Osteoblast (primary cell): Measurements from ENCODE around the gene CMTM3. TPM values are rescaled to one million over a fixed set of nuclear protein-coding genes. Genes with fewer than 3 reads are reported as not detected.
"Not testable (repeated sequence)": the region's sequence is repeated elsewhere in the genome, so short reads cannot be mapped to it uniquely, and the experiment has no call there.

Experiments used
- DNase-seq: peaks from one replicate; pipeline ENCODE4 v3.0.0; 2011; ENCODE audit warnings: low spot score, mixed read lengths; ENCODE audit not compliant: insufficient read length; ENCODE audit errors: missing footprints
- H2AFZ ChIP-seq: 2 replicates; pipeline ENCODE4 v1.6.0; 2011; ENCODE audit warnings: mild to moderate bottlenecking, low read length
- H3K27ac ChIP-seq: 2 replicates; pipeline ENCODE4 v1.5.1; 2011; ENCODE audit warnings: mild to moderate bottlenecking, low read depth, low read length, moderate library complexity
- H3K27me3 ChIP-seq: 2 replicates; pipeline ENCODE4 v1.6.0; 2012; ENCODE audit warnings: mild to moderate bottlenecking, control low read depth, inconsistent platforms, low read length, moderate library complexity; ENCODE audit not compliant: insufficient read depth
- H3K36me3 ChIP-seq: 2 replicates; pipeline ENCODE4 v1.5.1; 2011; ENCODE audit warnings: mild to moderate bottlenecking, low read length, control low read depth, moderate library complexity; ENCODE audit not compliant: insufficient read depth
- H3K4me1 ChIP-seq: 2 replicates; pipeline ENCODE4 v1.5.1; 2011; ENCODE audit warnings: mild to moderate bottlenecking, low read length, control low read depth, moderate library complexity; ENCODE audit not compliant: insufficient read depth
- H3K4me2 ChIP-seq: 2 replicates; pipeline ENCODE4 v1.6.0; 2011; ENCODE audit warnings: mild to moderate bottlenecking, low read length; ENCODE audit not compliant: insufficient read depth
- H3K4me3 ChIP-seq: fragments of 200-600 bp; sonication (generic); 3 replicates; pipeline ENCODE4 v1.5.1; 2012; ENCODE audit warnings: mild to moderate bottlenecking, low read length, inconsistent platforms; ENCODE audit not compliant: insufficient read depth
- H3K79me2 ChIP-seq: 2 replicates; pipeline ENCODE4 v1.6.0; 2012; ENCODE audit warnings: mild to moderate bottlenecking, low read length, control low read depth, inconsistent platforms; ENCODE audit not compliant: insufficient read depth
- H3K9me3 ChIP-seq: 2 replicates; pipeline ENCODE4 v1.5.1; 2011; ENCODE audit warnings: low read depth, low read length, control low read depth
- H4K20me1 ChIP-seq: 2 replicates; pipeline ENCODE4 v1.6.0; 2012; ENCODE audit warnings: mild to moderate bottlenecking, low read length, control low read depth; ENCODE audit not compliant: insufficient read depth
- small RNA-seq: library from RNA; depleted of rRNA; stranded (forward); fragments of <200 nt; gene quantifications from one replicate; pipeline ENCODE3, GENCODE V24; 2012
- total RNA-seq: library from RNA; depleted of rRNA; stranded (reverse); fragments of >200 nt; gene quantifications from 2 replicates; pipeline ENCODE4 v1.2.3, GENCODE V29; 2012
- TF ChIP-seq, protein P1 (sequence below): IDR thresholded peaks from 2 replicates; pipeline ENCODE4 v1.5.1; 2011; ENCODE audit warnings: mild to moderate bottlenecking, low read depth, low read length, moderate library complexity; ENCODE audit errors: extremely low read depth

CMTM3 gene
- total RNA-seq, 1 donor: 24.6 TPM

DNA sequence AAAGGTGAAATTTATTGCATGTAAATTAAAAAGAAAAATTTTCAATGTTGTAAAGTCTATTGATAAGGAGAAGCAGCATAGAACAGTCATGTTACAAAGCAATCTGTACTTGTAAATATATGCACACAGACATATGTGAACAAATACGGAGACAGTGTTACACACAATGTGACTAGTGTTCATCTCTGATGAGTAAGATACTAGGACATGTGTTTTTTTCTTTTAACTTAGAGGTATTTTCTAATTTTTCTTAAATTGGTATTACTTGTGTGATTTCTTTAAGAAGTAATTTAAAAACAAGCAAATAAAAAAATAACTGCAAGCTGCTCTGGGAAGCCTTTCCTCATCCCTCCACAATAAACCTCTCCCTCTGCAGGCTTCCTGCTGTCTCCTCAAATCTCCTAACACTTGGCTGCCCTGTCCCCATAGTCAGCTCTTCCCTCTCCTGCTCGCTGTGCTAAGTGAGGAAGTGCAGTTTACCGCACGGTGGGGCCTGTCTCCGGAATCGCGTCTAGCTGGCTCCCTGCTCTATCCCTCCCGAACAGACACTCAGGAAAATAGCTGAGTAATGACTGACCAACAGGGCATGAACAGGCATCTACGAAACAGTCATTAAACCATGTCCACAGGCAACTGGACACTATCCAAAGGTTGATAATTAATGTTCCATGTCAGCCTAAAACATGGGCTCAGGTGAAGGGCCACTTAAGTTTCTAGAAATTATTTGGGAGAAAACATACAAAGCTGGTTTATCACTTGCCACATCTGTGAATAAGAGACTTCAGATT is 56.1 kb downstream of the CMTM3 start:
- Histone ChIP-seq H3K4me1 (peaks cover 35% of the 10 kb centered on the region), H3K27ac (peak overlapping the region; percentile 67), H3K36me3 (no peaks in the 10 kb centered on the region), H3K27me3 (no peaks in the 10 kb centered on the region), H3K79me2 (peaks cover 8% of the 10 kb centered on the region), H2AFZ (peak overlapping the region; percentile 47), H3K9me3 (no peaks in the 10 kb centered on the region), H4K20me1 (no peaks in the 10 kb centered on the region), H3K4me2 (peak overlapping the region; percentile 52), H3K4me3 (no peak overlapping the region)
- DNase-seq: peak; percentile 83
- TF ChIP-seq, protein P1, sequence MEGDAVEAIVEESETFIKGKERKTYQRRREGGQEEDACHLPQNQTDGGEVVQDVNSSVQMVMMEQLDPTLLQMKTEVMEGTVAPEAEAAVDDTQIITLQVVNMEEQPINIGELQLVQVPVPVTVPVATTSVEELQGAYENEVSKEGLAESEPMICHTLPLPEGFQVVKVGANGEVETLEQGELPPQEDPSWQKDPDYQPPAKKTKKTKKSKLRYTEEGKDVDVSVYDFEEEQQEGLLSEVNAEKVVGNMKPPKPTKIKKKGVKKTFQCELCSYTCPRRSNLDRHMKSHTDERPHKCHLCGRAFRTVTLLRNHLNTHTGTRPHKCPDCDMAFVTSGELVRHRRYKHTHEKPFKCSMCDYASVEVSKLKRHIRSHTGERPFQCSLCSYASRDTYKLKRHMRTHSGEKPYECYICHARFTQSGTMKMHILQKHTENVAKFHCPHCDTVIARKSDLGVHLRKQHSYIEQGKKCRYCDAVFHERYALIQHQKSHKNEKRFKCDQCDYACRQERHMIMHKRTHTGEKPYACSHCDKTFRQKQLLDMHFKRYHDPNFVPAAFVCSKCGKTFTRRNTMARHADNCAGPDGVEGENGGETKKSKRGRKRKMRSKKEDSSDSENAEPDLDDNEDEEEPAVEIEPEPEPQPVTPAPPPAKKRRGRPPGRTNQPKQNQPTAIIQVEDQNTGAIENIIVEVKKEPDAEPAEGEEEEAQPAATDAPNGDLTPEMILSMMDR: peak; percentile 30

DNA sequence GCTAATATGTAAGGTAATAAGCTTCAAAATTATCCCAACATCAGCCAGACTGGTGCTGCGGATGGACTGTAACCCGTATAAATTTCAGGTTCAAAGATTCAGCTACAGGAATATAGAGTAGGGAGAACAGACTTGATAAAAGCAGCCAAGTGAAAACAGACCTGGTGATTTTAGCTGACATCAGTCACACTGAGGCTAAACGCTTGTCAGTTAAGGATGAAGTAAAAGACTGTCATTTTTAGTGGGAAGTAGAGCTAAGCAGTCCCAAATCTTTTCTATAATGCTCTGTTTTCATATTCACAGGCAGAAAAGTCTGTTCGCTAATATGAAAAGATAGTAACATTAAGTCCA is 56.7 kb downstream of the CMTM3 start:
- peak overlapping the region; percentile 67 for H3K27ac ChIP-seq
- no peak overlapping the region for H3K4me3 ChIP-seq
- TF ChIP-seq, protein P1: no peak
- H3K9me3 ChIP-seq: no peaks in the 10 kb centered on the region
- peaks cover 8% of the 10 kb centered on the region for H3K79me2 ChIP-seq
- H3K4me1 ChIP-seq: peaks cover 33% of the 10 kb centered on the region
- peak overlapping the region; percentile 52 for H3K4me2 ChIP-seq
- H2AFZ ChIP-seq: peak overlapping the region; percentile 47
- H3K36me3 ChIP-seq: no peaks in the 10 kb centered on the region
- no peaks in the 10 kb centered on the region for H4K20me1 ChIP-seq
- DNase-seq: no peak
- no peaks in the 10 kb centered on the region for H3K27me3 ChIP-seq

DNA sequence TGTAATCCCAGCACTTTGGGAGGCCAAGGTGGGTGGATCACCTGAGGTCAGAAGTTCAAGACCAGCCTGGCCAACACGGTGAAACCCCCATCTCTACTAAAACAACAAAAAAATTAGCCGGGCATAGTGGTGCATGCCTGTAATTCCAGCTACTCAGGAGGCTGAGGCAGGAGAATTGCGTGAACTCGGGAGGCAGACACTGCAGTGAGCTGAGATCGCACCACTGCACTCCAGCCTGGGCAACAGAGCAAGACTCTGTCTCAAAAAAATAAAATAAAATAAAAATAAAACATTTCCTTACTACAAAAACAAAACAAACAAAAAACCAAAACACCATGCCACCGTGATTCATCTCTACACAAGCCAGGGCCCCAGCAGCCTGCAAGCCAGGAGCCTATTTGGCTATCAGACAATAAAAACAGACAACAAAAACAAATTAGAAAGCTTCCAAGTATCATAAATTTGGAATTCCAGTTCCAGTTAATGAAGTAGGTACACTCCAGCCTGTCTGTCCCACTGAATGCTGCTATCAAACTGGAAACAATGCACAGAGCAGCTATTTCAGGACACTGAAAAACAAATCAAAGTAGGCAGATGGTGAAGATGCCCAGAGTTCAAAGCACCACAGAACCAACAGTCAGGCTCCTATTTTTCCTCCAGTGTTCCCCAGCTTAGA is 57.3 kb downstream of the CMTM3 start:
- H2AFZ ChIP-seq, H3K36me3 ChIP-seq, H3K27me3 ChIP-seq, H4K20me1 ChIP-seq, H3K9me3 ChIP-seq, H3K4me3 ChIP-seq, H3K79me2 ChIP-seq, DNase-seq: not testable (repeated sequence)
- H3K27ac ChIP-seq: peak overlapping the region; percentile 67
- H3K4me2 ChIP-seq: peak overlapping the region; percentile 7
- peaks cover 28% of the 10 kb centered on the region for H3K4me1 ChIP-seq

DNA sequence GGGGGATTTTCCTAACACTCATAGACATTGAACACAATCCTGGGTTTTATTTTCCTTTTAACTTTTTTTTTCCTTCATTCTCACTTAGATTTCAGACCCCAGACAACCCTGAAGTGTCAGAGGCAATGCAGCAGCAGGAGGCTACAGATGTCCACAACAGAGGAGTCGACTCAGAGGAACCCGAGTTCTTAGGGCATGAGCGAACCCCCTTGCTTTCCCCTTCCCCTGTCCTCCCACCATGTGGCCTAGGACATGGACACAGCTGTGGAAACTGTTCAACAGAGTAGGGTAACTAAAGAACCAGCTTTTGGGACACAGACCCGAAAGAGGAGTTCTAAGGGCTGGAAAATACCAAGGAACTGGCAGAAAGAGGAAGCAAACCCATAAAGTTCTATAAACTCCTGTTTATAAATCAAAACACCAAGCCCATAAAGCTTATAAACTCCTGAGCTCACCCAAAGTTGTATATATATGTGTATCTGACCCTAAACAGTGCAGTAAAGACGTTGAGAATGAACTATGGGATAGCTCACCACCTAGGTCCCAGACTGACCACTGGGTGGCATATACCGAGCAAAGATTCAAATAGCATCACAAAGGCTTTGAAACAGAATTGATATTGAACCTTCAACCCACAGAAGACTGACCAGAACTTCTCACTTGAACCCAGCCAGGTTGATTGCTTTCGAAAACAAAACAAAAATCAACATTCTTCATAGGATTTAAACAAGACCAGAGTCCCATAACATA is 58.1 kb downstream of the CMTM3 start:
- Histone ChIP-seq H3K4me2 (no peak overlapping the region), H3K36me3 (no peaks in the 10 kb centered on the region), H3K4me1 (peaks cover 28% of the 10 kb centered on the region), H4K20me1 (no peaks in the 10 kb centered on the region), H3K79me2 (peaks cover 8% of the 10 kb centered on the region), H2AFZ (peak overlapping the region; percentile 19), H3K27ac (peak overlapping the region; percentile 10), H3K4me3 (no peak overlapping the region), H3K9me3 (no peaks in the 10 kb centered on the region), H3K27me3 (no peaks in the 10 kb centered on the region)
- TF ChIP-seq, protein P1: peak; percentile 67
- peak; percentile 75 for DNase-seq

Small RNAs within 50 kb of the gene (small RNA-seq; reads per million reads assigned to genes)
- not detected for gene CKLF-CMTM1

Other genes with a start within 250 kb of the CMTM3 start
- 0.72 and 1.8 TPM in 2 replicates for gene CDH5, start 238.0 kb upstream of the CMTM3 start, total RNA-seq
- 0.29 and 0.36 TPM in 2 replicates for gene BEAN1, start 177.4 kb upstream of the CMTM3 start, total RNA-seq
- 73.5 and 81.3 TPM in 2 replicates for gene TK2, start 54.6 kb upstream of the CMTM3 start, total RNA-seq
- gene CKLF, start 52.1 kb upstream of the CMTM3 start, total RNA-seq: 46.0 and 48.9 TPM in 2 replicates
- 4.0 and 4.1 TPM in 2 replicates for gene CMTM1, start 38.3 kb upstream of the CMTM3 start, total RNA-seq
- gene CMTM2, start 25.2 kb upstream of the CMTM3 start, total RNA-seq: not detected in 2 replicates
- 42.7 and 52.5 TPM in 2 replicates for gene CMTM4, start 92.0 kb downstream of the CMTM3 start, total RNA-seq
- 157 and 183 TPM in 2 replicates for gene DYNC1LI2, start 146.9 kb downstream of the CMTM3 start, total RNA-seq
- 0.29 and 0.36 TPM in 2 replicates for gene TERB1, start 196.9 kb downstream of the CMTM3 start, total RNA-seq
- gene NAE1, start 226.3 kb downstream of the CMTM3 start, total RNA-seq: 73.5 and 84.6 TPM in 2 replicates
- gene CA7, start 239.7 kb downstream of the CMTM3 start, total RNA-seq: not detected in 2 replicates